HL-60 (cell line): ENCODE data around the gene CFAP299.

Experiments
- GABPA ChIP-seq: IDR thresholded peaks from 2 replicates; pipeline ENCODE4 v1.6.1; 2012; ENCODE audit warnings: low read depth
- POLR2AphosphoS5 ChIP-seq: IDR thresholded peaks from 2 replicates; pipeline ENCODE4 v1.6.1; 2012; ENCODE audit warnings: low read depth
- SPI1 ChIP-seq: IDR thresholded peaks from 2 replicates; pipeline ENCODE4 v1.6.1; 2012; ENCODE audit warnings: low read depth, mild to moderate bottlenecking, borderline replicate concordance
- TF ChIP-seq, protein P1 (sequence below): IDR thresholded peaks from one replicate; pipeline ENCODE4 v1.5.1; 2011; ENCODE audit warnings: low read length, control low read depth, inconsistent platforms; ENCODE audit not compliant: insufficient read depth

- TF ChIP-seq, protein P1, sequence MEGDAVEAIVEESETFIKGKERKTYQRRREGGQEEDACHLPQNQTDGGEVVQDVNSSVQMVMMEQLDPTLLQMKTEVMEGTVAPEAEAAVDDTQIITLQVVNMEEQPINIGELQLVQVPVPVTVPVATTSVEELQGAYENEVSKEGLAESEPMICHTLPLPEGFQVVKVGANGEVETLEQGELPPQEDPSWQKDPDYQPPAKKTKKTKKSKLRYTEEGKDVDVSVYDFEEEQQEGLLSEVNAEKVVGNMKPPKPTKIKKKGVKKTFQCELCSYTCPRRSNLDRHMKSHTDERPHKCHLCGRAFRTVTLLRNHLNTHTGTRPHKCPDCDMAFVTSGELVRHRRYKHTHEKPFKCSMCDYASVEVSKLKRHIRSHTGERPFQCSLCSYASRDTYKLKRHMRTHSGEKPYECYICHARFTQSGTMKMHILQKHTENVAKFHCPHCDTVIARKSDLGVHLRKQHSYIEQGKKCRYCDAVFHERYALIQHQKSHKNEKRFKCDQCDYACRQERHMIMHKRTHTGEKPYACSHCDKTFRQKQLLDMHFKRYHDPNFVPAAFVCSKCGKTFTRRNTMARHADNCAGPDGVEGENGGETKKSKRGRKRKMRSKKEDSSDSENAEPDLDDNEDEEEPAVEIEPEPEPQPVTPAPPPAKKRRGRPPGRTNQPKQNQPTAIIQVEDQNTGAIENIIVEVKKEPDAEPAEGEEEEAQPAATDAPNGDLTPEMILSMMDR: no peak
- TF ChIP-seq POLR2AphosphoS5: no peak
- no peak for TF ChIP-seq GABPA
- TF ChIP-seq SPI1: no peak
Measured at GRCh38 chr4:80307183-80307735, 28.3 kb upstream of the CFAP299 start.
